Measurements from ENCODE around the gene DOCK6. TPM values are rescaled to one million over a fixed set of nuclear protein-coding genes. Genes with fewer than 3 reads are reported as not detected.

DOCK6 gene
- total and polyA plus RNA-seq, 2 of the 13 experiments (the other 11 are each of a cell fraction or from before 2014, with no cell fraction given): 5.4 to 38.1 TPM

DNA sequence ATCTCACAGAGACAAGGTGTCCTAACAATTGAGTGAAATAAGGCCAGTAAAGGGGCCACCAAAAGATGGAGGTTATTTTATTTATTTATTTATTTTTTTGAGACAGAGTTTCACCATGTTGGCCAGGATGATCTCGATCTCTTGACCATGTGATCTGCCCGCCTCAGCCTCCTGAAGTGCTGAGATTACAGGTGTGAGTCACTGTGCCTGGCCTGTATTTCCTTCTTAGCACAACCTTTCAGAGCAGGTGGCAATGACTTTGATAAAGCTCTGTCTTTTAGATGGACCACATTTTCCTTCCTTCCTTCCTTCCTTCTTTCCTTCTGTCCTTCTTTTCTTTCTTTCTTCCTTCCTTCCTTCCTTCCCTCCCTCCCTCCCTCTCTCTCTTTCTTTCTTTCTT lies 11.0 kb upstream of the DOCK6 start:
- DNase-seq (ENCODE audit: low spot score): no peak
- Histone ChIP-seq H4K20me1 (ENCODE audit: insufficient read depth, low read length) (no peaks in the 10 kb centered on the region), H3K79me2 (ENCODE audit: insufficient read depth, low read length) (no peaks in the 10 kb centered on the region), H3K27ac (ENCODE audit: extremely low read length, insufficient read depth, low read length) (no peak overlapping the region), H3K9ac (ENCODE audit: insufficient read depth, low read depth, low read length) (no peak overlapping the region), H3K9me3 (ENCODE audit: low read length) (no peaks in the 10 kb centered on the region), H3K36me3 (replicated peaks in 1 of 2; ENCODE audit: control insufficient read depth in 1 of 2, insufficient read depth in 2 of 2, low read length in 2 of 2) (no peaks in the 10 kb centered on the region), H2AFZ (ENCODE audit: low read length) (no peak overlapping the region), H3K4me2 (ENCODE audit: low read depth, low read length) (no peak overlapping the region), H3K27me3 (ENCODE audit: control insufficient read depth in 1 of 2, insufficient read depth in 2 of 2, low read length in 2 of 2) (peaks cover 0 to 2% of the 10 kb centered on the region in 2 experiments; a peak in 1 of 5 replicates), H3K4me3 (replicated peaks in 1 of 3; ENCODE audit: insufficient read depth in 1 of 3, low read depth in 2 of 3, low read length in 3 of 3) (no peak overlapping the region), H3K4me1 (ENCODE audit: insufficient read depth, low read length) (peaks cover 37% of the 10 kb centered on the region)
- TF ChIP-seq AFF4 (CRISPR knock-in tag; IDR thresholded peaks at IDR 0.05) (no peak), JUNB (CRISPR knock-in tag; IDR thresholded peaks at IDR 0.05; ENCODE audit: borderline replicate concordance) (no peak), MAFK (conservative IDR thresholded peaks at IDR 0.05 in 1 of 2, IDR thresholded peaks at IDR 0.05 in 1 of 2; ENCODE audit: low read length in 2 of 2) (no peak), ZNF713 (CRISPR knock-in tag; IDR thresholded peaks at IDR 0.05) (no peak), ZNF326 (CRISPR knock-in tag; IDR thresholded peaks at IDR 0.05; ENCODE audit: borderline replicate concordance) (no peak), ZNF660 (CRISPR knock-in tag; IDR thresholded peaks at IDR 0.05; ENCODE audit: borderline replicate concordance, low read depth) (no peak)
- intact Hi-C loops (cut with micrococcal nuclease; ENCODE audit: unreplicated experiment) (no loop called here), in situ Hi-C loops (cut with HindIII; ENCODE audit: extremely low pct_ligation_motif_present, low pct_unique_long_range_greater_than_20kb) (no loop called here)
- WGBS (ENCODE audit: low lambda C conversion rate): 37% methylated on average over 2 of the region's 2 CpGs
- CTCF ChIA-PET (ENCODE audit: low intra/inter-chr PET ratio, low total read pairs): no interaction called here
- BruUV-seq (replicated peaks): no TSS peak
- POLR2A ChIA-PET: no interaction called here
- no peak for ATAC-seq
- FAIRE-seq: no peak

Data from HepG2 (cell line).